Germinal center (tissue), 1 donor: ENCODE results near the gene PRR15.
A peak's percentile ranks its signal among the peaks of the same experiment; 100 is the strongest.

Experiments used
- DNase-seq: peaks from one replicate; pipeline ENCODE4 v3.0.0; 2012; ENCODE audit warnings: mixed read lengths, low spot score

Gene PRR15

GRCh38 chr7:29609162-29610037 lies 45.8 kb downstream of the PRR15 start:
- peak; percentile 13 for DNase-seq

GRCh38 chr7:29610086-29610485 lies 46.5 kb downstream of the PRR15 start:
- no peak for DNase-seq

- DNase-seq: no peak
Observed at GRCh38 chr7:29611941-29612544, 48.4 kb downstream of the PRR15 start.

- DNase-seq: no peak
Observed at GRCh38 chr7:29612596-29612995, 49.0 kb downstream of the PRR15 start.

GRCh38 chr7:29613100-29613499 lies 49.5 kb downstream of the PRR15 start:
- DNase-seq: no peak

- no peak for DNase-seq
Observed at GRCh38 chr7:29614229-29614628, 50.6 kb downstream of the PRR15 start.
